WTC11 (cell line): Measurements from ENCODE around the gene AGFG2.

Experiments used
- ATF1 ChIP-seq: sonication (generic); formaldehyde crosslinking; IDR thresholded peaks from 2 replicates; pipeline ENCODE4 v1.8.1; 2023; ENCODE audit warnings: mild to moderate bottlenecking, moderate library complexity, missing genetic modification reagents
- GABPB1 ChIP-seq: sonication (generic); formaldehyde crosslinking; IDR thresholded peaks from 2 replicates; pipeline ENCODE4 v1.8.1; 2023; ENCODE audit warnings: mild to moderate bottlenecking, missing genetic modification reagents
- KAT7 ChIP-seq: sonication (generic); formaldehyde crosslinking; IDR thresholded peaks from 2 replicates; pipeline ENCODE4 v1.8.1; 2023; ENCODE audit warnings: missing genetic modification reagents, mild to moderate bottlenecking, borderline replicate concordance
- MXD4 ChIP-seq: fragments of 250-450 bp; sonication (Bioruptor Pico); IDR thresholded peaks from 2 replicates; pipeline ENCODE4 v1.8.0; 2021; ENCODE audit warnings: mild to moderate bottlenecking, moderate library complexity, borderline replicate concordance
- SP1 ChIP-seq: sonication (generic); formaldehyde crosslinking; conservative IDR thresholded peaks from 2 replicates; pipeline ENCODE4 v1.8.1; 2022; ENCODE audit warnings: missing genetic modification reagents
- TEAD4 ChIP-seq: sonication (generic); formaldehyde crosslinking; IDR thresholded peaks from 2 replicates; pipeline ENCODE4 v1.8.0; 2022; ENCODE audit warnings: mild to moderate bottlenecking, missing genetic modification reagents
- TF ChIP-seq, protein P1 (sequence below): fragments of 250-450 bp; sonication (Bioruptor Pico); IDR thresholded peaks from 2 replicates; pipeline ENCODE4 v2.1.2; 2022; ENCODE audit warnings: mild to moderate bottlenecking, moderate library complexity
- TF ChIP-seq, protein P2 (sequence below): fragments of 200-600 bp; IDR thresholded peaks from 2 replicates; pipeline ENCODE4 v1.8.0; 2022; ENCODE audit warnings: antibody characterized with exemption
- TF ChIP-seq, protein P3 (sequence below): sonication (generic); formaldehyde crosslinking; IDR thresholded peaks from 2 replicates; pipeline ENCODE4 v1.8.1; 2023; ENCODE audit warnings: mild to moderate bottlenecking, moderate library complexity, missing genetic modification reagents
- TF ChIP-seq, protein P4 (sequence below): sonication (generic); formaldehyde crosslinking; IDR thresholded peaks from 2 replicates; pipeline ENCODE4 v1.8.1; 2023; ENCODE audit warnings: mild to moderate bottlenecking, missing genetic modification reagents, moderate library complexity
- TF ChIP-seq, protein P5 (sequence below): sonication (generic); formaldehyde crosslinking; IDR thresholded peaks from 2 replicates; pipeline ENCODE4 v1.8.0; 2023; ENCODE audit warnings: missing genetic modification reagents, mild to moderate bottlenecking, borderline replicate concordance
- TF ChIP-seq, protein P6 (sequence below): sonication (generic); formaldehyde crosslinking; IDR thresholded peaks from 2 replicates; pipeline ENCODE4 v1.8.0; 2022; ENCODE audit warnings: mild to moderate bottlenecking, missing genetic modification reagents

DNA sequence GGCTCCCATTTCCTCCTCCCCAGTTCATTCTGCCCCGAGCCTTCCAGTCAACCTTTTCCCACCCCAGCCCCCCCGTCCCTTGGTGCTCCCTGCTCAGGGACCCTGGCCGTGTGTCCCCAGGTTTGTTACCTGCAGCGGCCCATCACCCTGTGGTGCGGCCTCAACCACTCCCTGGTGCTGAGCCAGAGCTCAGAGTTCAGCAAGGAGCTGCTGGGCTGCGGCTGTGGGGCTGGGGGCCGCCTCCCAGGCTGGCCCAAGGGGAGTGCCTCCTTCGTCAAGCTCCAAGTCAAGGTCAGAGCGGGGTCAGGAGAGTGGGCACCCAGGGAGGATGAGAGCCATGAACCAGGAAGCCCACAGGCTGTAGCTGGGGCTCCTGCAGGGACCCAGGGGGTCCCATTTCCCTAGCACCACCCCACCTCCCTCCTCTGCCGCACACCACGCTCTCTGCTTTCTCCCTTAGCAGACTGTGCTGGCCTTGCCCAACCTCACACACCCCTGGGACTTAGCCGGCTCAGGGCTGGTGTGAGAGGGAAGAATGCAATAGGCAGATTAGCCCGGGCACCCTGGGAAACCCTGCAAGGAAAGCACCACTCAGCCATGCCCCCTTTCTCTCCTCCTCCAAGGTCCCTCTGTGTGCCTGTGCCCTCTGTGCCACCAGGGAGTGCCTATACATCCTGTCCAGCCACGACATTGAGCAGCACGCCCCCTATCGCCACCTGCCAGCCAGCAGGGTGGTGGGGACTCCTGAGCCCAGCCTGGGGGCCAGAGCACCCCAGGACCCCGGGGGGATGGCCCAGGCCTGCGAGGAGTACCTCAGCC lies 61.1 kb downstream of the AGFG2 start:
- no peak for TF ChIP-seq MXD4 (CRISPR knock-in tag)
- TF ChIP-seq, protein P1, sequence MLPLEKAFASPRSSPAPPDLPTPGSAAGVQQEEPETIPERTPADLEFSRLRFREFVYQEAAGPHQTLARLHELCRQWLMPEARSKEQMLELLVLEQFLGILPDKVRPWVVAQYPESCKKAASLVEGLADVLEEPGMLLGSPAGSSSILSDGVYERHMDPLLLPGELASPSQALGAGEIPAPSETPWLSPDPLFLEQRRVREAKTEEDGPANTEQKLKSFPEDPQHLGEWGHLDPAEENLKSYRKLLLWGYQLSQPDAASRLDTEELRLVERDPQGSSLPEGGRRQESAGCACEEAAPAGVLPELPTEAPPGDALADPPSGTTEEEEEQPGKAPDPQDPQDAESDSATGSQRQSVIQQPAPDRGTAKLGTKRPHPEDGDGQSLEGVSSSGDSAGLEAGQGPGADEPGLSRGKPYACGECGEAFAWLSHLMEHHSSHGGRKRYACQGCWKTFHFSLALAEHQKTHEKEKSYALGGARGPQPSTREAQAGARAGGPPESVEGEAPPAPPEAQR (CRISPR knock-in tag), result no peak
- TF ChIP-seq, protein P2, sequence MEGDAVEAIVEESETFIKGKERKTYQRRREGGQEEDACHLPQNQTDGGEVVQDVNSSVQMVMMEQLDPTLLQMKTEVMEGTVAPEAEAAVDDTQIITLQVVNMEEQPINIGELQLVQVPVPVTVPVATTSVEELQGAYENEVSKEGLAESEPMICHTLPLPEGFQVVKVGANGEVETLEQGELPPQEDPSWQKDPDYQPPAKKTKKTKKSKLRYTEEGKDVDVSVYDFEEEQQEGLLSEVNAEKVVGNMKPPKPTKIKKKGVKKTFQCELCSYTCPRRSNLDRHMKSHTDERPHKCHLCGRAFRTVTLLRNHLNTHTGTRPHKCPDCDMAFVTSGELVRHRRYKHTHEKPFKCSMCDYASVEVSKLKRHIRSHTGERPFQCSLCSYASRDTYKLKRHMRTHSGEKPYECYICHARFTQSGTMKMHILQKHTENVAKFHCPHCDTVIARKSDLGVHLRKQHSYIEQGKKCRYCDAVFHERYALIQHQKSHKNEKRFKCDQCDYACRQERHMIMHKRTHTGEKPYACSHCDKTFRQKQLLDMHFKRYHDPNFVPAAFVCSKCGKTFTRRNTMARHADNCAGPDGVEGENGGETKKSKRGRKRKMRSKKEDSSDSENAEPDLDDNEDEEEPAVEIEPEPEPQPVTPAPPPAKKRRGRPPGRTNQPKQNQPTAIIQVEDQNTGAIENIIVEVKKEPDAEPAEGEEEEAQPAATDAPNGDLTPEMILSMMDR, result no peak
- TF ChIP-seq, protein P3, sequence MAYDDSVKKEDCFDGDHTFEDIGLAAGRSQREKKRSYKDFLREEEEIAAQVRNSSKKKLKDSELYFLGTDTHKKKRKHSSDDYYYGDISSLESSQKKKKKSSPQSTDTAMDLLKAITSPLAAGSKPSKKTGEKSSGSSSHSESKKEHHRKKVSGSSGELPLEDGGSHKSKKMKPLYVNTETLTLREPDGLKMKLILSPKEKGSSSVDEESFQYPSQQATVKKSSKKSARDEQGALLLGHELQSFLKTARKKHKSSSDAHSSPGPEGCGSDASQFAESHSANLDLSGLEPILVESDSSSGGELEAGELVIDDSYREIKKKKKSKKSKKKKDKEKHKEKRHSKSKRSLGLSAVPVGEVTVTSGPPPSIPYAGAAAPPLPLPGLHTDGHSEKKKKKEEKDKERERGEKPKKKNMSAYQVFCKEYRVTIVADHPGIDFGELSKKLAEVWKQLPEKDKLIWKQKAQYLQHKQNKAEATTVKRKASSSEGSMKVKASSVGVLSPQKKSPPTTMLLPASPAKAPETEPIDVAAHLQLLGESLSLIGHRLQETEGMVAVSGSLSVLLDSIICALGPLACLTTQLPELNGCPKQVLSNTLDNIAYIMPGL (CRISPR knock-in tag), result no peak
- TF ChIP-seq, protein P4, sequence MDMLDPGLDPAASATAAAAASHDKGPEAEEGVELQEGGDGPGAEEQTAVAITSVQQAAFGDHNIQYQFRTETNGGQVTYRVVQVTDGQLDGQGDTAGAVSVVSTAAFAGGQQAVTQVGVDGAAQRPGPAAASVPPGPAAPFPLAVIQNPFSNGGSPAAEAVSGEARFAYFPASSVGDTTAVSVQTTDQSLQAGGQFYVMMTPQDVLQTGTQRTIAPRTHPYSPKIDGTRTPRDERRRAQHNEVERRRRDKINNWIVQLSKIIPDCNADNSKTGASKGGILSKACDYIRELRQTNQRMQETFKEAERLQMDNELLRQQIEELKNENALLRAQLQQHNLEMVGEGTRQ (CRISPR knock-in tag), result no peak
- TF ChIP-seq TEAD4 (CRISPR knock-in tag), result no peak
- TF ChIP-seq, protein P5, sequence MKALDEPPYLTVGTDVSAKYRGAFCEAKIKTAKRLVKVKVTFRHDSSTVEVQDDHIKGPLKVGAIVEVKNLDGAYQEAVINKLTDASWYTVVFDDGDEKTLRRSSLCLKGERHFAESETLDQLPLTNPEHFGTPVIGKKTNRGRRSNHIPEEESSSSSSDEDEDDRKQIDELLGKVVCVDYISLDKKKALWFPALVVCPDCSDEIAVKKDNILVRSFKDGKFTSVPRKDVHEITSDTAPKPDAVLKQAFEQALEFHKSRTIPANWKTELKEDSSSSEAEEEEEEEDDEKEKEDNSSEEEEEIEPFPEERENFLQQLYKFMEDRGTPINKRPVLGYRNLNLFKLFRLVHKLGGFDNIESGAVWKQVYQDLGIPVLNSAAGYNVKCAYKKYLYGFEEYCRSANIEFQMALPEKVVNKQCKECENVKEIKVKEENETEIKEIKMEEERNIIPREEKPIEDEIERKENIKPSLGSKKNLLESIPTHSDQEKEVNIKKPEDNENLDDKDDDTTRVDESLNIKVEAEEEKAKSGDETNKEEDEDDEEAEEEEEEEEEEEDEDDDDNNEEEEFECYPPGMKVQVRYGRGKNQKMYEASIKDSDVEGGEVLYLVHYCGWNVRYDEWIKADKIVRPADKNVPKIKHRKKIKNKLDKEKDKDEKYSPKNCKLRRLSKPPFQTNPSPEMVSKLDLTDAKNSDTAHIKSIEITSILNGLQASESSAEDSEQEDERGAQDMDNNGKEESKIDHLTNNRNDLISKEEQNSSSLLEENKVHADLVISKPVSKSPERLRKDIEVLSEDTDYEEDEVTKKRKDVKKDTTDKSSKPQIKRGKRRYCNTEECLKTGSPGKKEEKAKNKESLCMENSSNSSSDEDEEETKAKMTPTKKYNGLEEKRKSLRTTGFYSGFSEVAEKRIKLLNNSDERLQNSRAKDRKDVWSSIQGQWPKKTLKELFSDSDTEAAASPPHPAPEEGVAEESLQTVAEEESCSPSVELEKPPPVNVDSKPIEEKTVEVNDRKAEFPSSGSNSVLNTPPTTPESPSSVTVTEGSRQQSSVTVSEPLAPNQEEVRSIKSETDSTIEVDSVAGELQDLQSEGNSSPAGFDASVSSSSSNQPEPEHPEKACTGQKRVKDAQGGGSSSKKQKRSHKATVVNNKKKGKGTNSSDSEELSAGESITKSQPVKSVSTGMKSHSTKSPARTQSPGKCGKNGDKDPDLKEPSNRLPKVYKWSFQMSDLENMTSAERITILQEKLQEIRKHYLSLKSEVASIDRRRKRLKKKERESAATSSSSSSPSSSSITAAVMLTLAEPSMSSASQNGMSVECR, result no peak
- TF ChIP-seq GABPB1 (CRISPR knock-in tag), result no peak
- TF ChIP-seq SP1, result no peak
- TF ChIP-seq, protein P6, sequence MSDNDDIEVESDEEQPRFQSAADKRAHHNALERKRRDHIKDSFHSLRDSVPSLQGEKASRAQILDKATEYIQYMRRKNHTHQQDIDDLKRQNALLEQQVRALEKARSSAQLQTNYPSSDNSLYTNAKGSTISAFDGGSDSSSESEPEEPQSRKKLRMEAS (CRISPR knock-in tag), result no peak
- no peak for TF ChIP-seq KAT7
- TF ChIP-seq ATF1 (CRISPR knock-in tag), result no peak
